Lung (tissue), 12 donors: Measurements from ENCODE around the gene ARF4. TPM values are rescaled to one million over a fixed set of nuclear protein-coding genes. Genes with fewer than 3 reads are reported as not detected.
A peak's percentile ranks its signal among the peaks of the same experiment; 100 is the strongest.

Source experiments
- ATAC-seq: fragments of 200-7000 bp; cut with Tn5 transposase; one replicate; pipeline ENCODE4 v1.9.1; 2020; ENCODE audit warnings: moderate number of reproducible peaks; ENCODE audit not compliant: insufficient read depth, low FRiP score
- DNase-seq, 3 donors: peaks; one replicate each; pipeline ENCODE4 v3.0.0-alpha.2; 2013 to 2017
- H3K27ac ChIP-seq, 2 donors: one replicate each; pipeline ENCODE4 v1.5.1; 2013; ENCODE audit warnings: mild to moderate bottlenecking in 2 of 2, moderate library complexity in 2 of 2, control low read depth in 1 of 2, inconsistent platforms in 1 of 2, low read depth in 1 of 2, low read length in 1 of 2
- H3K27me3 ChIP-seq, 3 donors: one replicate each; pipeline ENCODE4 v1.5.1; 2013; ENCODE audit warnings: low read length in 2 of 3; ENCODE audit not compliant: control insufficient read depth in 3 of 3, insufficient read depth in 3 of 3
- H3K36me3 ChIP-seq, 4 donors: one replicate each; pipeline ENCODE4 v1.5.1; 2013; ENCODE audit warnings: low read length in 4 of 4, mild to moderate bottlenecking in 1 of 4, moderate library complexity in 1 of 4; ENCODE audit not compliant: control insufficient read depth in 4 of 4, insufficient read depth in 4 of 4
- H3K4me1 ChIP-seq, 5 donors: one replicate each; pipeline ENCODE4 v1.5.1; 2013; ENCODE audit warnings: low read length in 5 of 5, mild to moderate bottlenecking in 2 of 5, moderate library complexity in 1 of 5; ENCODE audit not compliant: control insufficient read depth in 5 of 5, insufficient read depth in 5 of 5
- H3K4me3 ChIP-seq: one replicate; pipeline ENCODE4 v1.5.1; 2013; ENCODE audit warnings: mild to moderate bottlenecking, control low read depth, moderate library complexity
- H3K9ac ChIP-seq, 2 donors: one replicate each; pipeline ENCODE4 v1.5.1; 2013; ENCODE audit warnings: low read length in 2 of 2, control low read depth in 1 of 2; ENCODE audit not compliant: insufficient read depth in 1 of 2
- H3K9me3 ChIP-seq, 4 donors: one replicate each; pipeline ENCODE4 v1.5.1; 2013; ENCODE audit warnings: low read length in 3 of 4, mild to moderate bottlenecking in 1 of 4, moderate library complexity in 1 of 4; ENCODE audit not compliant: control insufficient read depth in 4 of 4, insufficient read depth in 3 of 4
- WGBS, 2 donors: extraction: QIAGEN DNeasy Blood & Tissue Kit; methylation state at CpG; one replicate each; pipeline ENCODE4 v1.1.7; 2013; 5-methylcytosine and 5-hydroxymethylcytosine counted together
- polyA plus RNA-seq, 2 donors: library from polyadenylated mRNA; stranded (reverse); fragments of 200-250 nt; gene quantifications; one replicate each; pipeline ENCODE4 v1.2.1, GENCODE V29; 2013
- total RNA-seq, 2 donors: library from RNA; depleted of rRNA in 1 of 2; stranded (reverse); fragments of >200 nt in 1 of 2; gene quantifications; one replicate each; pipeline ENCODE4 v1.2.1, GENCODE V29; 2014 to 2021
- TF ChIP-seq, protein P1 (sequence below): IDR thresholded peaks from 2 replicates; pipeline ENCODE4 v1.5.1; 2012; ENCODE audit warnings: mild to moderate bottlenecking; ENCODE audit errors: control extremely low read depth, extremely low read depth
- donor health status: control.
- donor health status: control.
- donor health status: Bipolar disorder and iron deficiency.
- donor health status: healthy.
- donor health status: DM: yes; HTN: yes; CAD: no.

Gene ARF4
- total and polyA plus RNA-seq, 4 donors = 143 to 232 (median 195) TPM

DNA sequence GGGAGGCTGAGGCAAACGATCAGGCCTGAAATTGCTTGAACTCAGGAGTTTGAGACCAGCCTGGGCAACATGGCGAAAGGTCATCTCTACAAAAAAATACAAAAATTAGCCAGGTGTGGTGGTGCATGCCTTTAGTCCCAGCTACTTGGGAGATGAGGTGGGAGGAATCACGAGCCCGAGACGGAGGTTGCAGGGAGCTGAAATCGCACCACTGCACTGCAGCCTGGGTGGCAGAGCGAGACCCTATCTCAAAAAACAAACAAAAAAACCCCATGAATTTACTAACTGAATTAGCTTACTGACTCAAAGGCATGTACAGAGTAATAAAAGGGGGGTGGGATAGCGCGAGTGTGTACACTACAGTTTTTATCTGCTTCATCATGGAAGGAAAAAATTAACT is 19.3 kb downstream of the ARF4 start:
- H3K4me1 ChIP-seq = peaks cover 2 to 9% (median 6%) of the 10 kb centered on the region in 5 donors
- peaks cover 19 to 31% (median 25%) of the 10 kb centered on the region in 4 donors for H3K36me3 ChIP-seq
- H3K9ac ChIP-seq = no peak overlapping the region
- no peaks in the 10 kb centered on the region for H3K27me3 ChIP-seq
- 95 to 96% methylated on average over 9 of the region's 9 CpGs for WGBS, 2 donors
- no peak overlapping the region for H3K27ac ChIP-seq
- H3K9me3 ChIP-seq = no peaks in the 10 kb centered on the region
- DNase-seq = no peak
- H3K4me3 ChIP-seq = no peak overlapping the region
- no peak for ATAC-seq
- TF ChIP-seq, protein P1, sequence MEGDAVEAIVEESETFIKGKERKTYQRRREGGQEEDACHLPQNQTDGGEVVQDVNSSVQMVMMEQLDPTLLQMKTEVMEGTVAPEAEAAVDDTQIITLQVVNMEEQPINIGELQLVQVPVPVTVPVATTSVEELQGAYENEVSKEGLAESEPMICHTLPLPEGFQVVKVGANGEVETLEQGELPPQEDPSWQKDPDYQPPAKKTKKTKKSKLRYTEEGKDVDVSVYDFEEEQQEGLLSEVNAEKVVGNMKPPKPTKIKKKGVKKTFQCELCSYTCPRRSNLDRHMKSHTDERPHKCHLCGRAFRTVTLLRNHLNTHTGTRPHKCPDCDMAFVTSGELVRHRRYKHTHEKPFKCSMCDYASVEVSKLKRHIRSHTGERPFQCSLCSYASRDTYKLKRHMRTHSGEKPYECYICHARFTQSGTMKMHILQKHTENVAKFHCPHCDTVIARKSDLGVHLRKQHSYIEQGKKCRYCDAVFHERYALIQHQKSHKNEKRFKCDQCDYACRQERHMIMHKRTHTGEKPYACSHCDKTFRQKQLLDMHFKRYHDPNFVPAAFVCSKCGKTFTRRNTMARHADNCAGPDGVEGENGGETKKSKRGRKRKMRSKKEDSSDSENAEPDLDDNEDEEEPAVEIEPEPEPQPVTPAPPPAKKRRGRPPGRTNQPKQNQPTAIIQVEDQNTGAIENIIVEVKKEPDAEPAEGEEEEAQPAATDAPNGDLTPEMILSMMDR = no peak

- ATAC-seq = no peak
- H3K9me3 ChIP-seq = no peaks in the 10 kb centered on the region
- no peak overlapping the region for H3K27ac ChIP-seq
- H3K9ac ChIP-seq = no peak overlapping the region
- DNase-seq = no peak
- WGBS, 2 donors = 69 to 74% methylated on average over 3 of the region's 3 CpGs
- peaks cover 2 to 9% (median 6%) of the 10 kb centered on the region in 5 donors for H3K4me1 ChIP-seq
- no peak overlapping the region for H3K4me3 ChIP-seq
- peaks cover 18 to 34% (median 23%) of the 10 kb centered on the region in 4 donors for H3K36me3 ChIP-seq
- TF ChIP-seq, protein P1 = no peak
- H3K27me3 ChIP-seq = no peaks in the 10 kb centered on the region
Measured at GRCh38 chr3:57575966-57576626, 21.0 kb downstream of the ARF4 start.

GRCh38 chr3:57572096-57572495 is 25.0 kb downstream of the ARF4 start:
- Histone ChIP-seq H3K4me1 (peaks cover 0 to 6% (median 5%) of the 10 kb centered on the region in 5 donors), H3K27ac (no peak overlapping the region), H3K9me3 (no peaks in the 10 kb centered on the region), H3K9ac (no peak overlapping the region), H3K36me3 (peaks cover 12 to 32% (median 15%) of the 10 kb centered on the region in 4 donors), H3K4me3 (no peak overlapping the region), H3K27me3 (no peaks in the 10 kb centered on the region)
- WGBS, 2 donors = 67 to 76% methylated on average over 3 of the region's 3 CpGs
- ATAC-seq (peak; percentile 34), DNase-seq (peak; percentile 9 to 42 (median 14))
- TF ChIP-seq, protein P1 = no peak
